H9 (cell line): ENCODE measurements around the gene RNF130. TPM values are rescaled to one million over a fixed set of nuclear protein-coding genes. Genes with fewer than 3 reads are reported as not detected.
A peak's percentile ranks its signal among the peaks of the same experiment; 100 is the strongest.

Source experiments
- DNase-seq: peaks from one replicate; pipeline ENCODE4 v3.0.0-alpha.2; 2017
- H2AFZ ChIP-seq: one replicate; pipeline ENCODE4 v1.6.1; 2013; ENCODE audit warnings: mild to moderate bottlenecking, low read length, control low read depth, moderate library complexity
- H2AK5ac ChIP-seq: 2 replicates; pipeline ENCODE4 v1.6.1; 2013; ENCODE audit warnings: low read length, control low read depth, mixed read lengths; ENCODE audit not compliant: insufficient read length
- H2BK120ac ChIP-seq: one replicate; pipeline ENCODE4 v1.6.1; 2013; ENCODE audit warnings: low read depth, mild to moderate bottlenecking, low read length, control low read depth, inconsistent platforms; ENCODE audit not compliant: poor library complexity, severe bottlenecking
- H2BK12ac ChIP-seq: 2 replicates; pipeline ENCODE4 v1.6.1; 2013; ENCODE audit warnings: low read length, control low read depth, mixed read lengths, low read depth; ENCODE audit not compliant: insufficient read length
- H2BK15ac ChIP-seq: 2 replicates; pipeline ENCODE4 v1.6.1; 2013; ENCODE audit warnings: low read depth, low read length, control low read depth
- H2BK20ac ChIP-seq: one replicate; pipeline ENCODE4 v1.6.1; 2013; ENCODE audit warnings: low read depth, mild to moderate bottlenecking, low read length, control low read depth, inconsistent platforms; ENCODE audit not compliant: poor library complexity, severe bottlenecking
- H2BK5ac ChIP-seq: 2 replicates; pipeline ENCODE4 v1.6.1; 2013; ENCODE audit warnings: low read length, control low read depth, mixed read lengths; ENCODE audit not compliant: insufficient read length
- H3K14ac ChIP-seq: 2 replicates; pipeline ENCODE4 v1.6.1; 2013; ENCODE audit warnings: low read length, control low read depth; ENCODE audit not compliant: insufficient read depth
- H3K18ac ChIP-seq: 2 replicates; pipeline ENCODE4 v1.6.1; 2013; ENCODE audit warnings: low read depth, mild to moderate bottlenecking, mixed read lengths, low read length, control low read depth; ENCODE audit not compliant: insufficient read length
- H3K23ac ChIP-seq: 2 replicates; pipeline ENCODE4 v1.6.1; 2013; ENCODE audit warnings: low read length, control low read depth, mixed read lengths, low read depth; ENCODE audit not compliant: insufficient read length
- H3K23me2 ChIP-seq: 2 replicates; pipeline ENCODE4 v1.6.1; 2013; ENCODE audit warnings: low read depth, mild to moderate bottlenecking, mixed read lengths, low read length, control low read depth; ENCODE audit not compliant: insufficient read length, poor library complexity, severe bottlenecking
- H3K27ac ChIP-seq: 2 replicates; pipeline ENCODE4 v1.5.1; 2013; ENCODE audit warnings: low read length, control low read depth, mixed read lengths, low read depth; ENCODE audit not compliant: insufficient read length
- H3K27me3 ChIP-seq: 2 replicates; pipeline ENCODE4 v1.6.1; 2013; ENCODE audit warnings: low read length, control low read depth, inconsistent platforms; ENCODE audit not compliant: insufficient read depth
- H3K4ac ChIP-seq: 2 replicates; pipeline ENCODE4 v1.6.1; 2013; ENCODE audit warnings: low read depth, mild to moderate bottlenecking, control low read depth, inconsistent platforms, low read length, moderate library complexity
- H3K4me1 ChIP-seq: 2 replicates; pipeline ENCODE4 v1.6.1; 2013; ENCODE audit warnings: low read length, control low read depth, inconsistent platforms; ENCODE audit not compliant: insufficient read depth
- H3K4me2 ChIP-seq: 2 replicates; pipeline ENCODE4 v1.6.1; 2013; ENCODE audit warnings: low read length, control low read depth, mixed read lengths; ENCODE audit not compliant: insufficient read length, insufficient read depth
- H3K56ac ChIP-seq: 2 replicates; pipeline ENCODE4 v1.6.1; 2013; ENCODE audit warnings: low read depth, mild to moderate bottlenecking, mixed read lengths, low read length, control low read depth; ENCODE audit not compliant: insufficient read length
- H3K79me1 ChIP-seq: 2 replicates; pipeline ENCODE4 v1.6.1; 2013; ENCODE audit warnings: low read depth, mild to moderate bottlenecking, moderate library complexity, low read length, control low read depth, inconsistent platforms; ENCODE audit not compliant: insufficient read depth, poor library complexity, severe bottlenecking
- H3K79me2 ChIP-seq: 2 replicates; pipeline ENCODE4 v1.6.1; 2013; ENCODE audit warnings: low read length, control low read depth, inconsistent platforms; ENCODE audit not compliant: insufficient read depth
- H3K9ac ChIP-seq: 2 replicates; pipeline ENCODE4 v1.6.1; 2013; ENCODE audit warnings: low read length, control low read depth, mixed read lengths; ENCODE audit not compliant: insufficient read length; ENCODE audit errors: extremely low read depth
- H3K9me3 ChIP-seq: one replicate; pipeline ENCODE4 v1.6.1; 2013; ENCODE audit warnings: low read depth, low read length, inconsistent platforms; ENCODE audit not compliant: control insufficient read depth
- H3T11ph ChIP-seq: one replicate; pipeline ENCODE4 v1.6.1; 2013; ENCODE audit warnings: mild to moderate bottlenecking, low read length, control low read depth, inconsistent platforms
- H4K20me1 ChIP-seq: one replicate; pipeline ENCODE4 v1.6.1; 2013; ENCODE audit not compliant: control insufficient read depth, insufficient read length, insufficient read depth
- H4K5ac ChIP-seq: 2 replicates; pipeline ENCODE4 v1.6.1; 2013; ENCODE audit warnings: low read depth, mild to moderate bottlenecking, mixed read lengths, low read length, control low read depth; ENCODE audit not compliant: insufficient read length
- H4K8ac ChIP-seq: replicated peaks from 2 replicates; pipeline ENCODE4 v1.6.1; 2013; ENCODE audit warnings: low read length, control low read depth, mixed read lengths, low read depth; ENCODE audit not compliant: insufficient read length
- H4K91ac ChIP-seq: 2 replicates; pipeline ENCODE4 v1.6.1; 2013; ENCODE audit warnings: low read depth, mild to moderate bottlenecking, moderate library complexity, mixed read lengths, low read length, control low read depth; ENCODE audit not compliant: insufficient read length
- H3K27ac Mint-ChIP-seq, 3 experiments: 2 replicates in 2 of 3; 3 replicates in 1 of 3; pipeline ENCODE4 v1.8.0; 2020 to 2021; ENCODE audit warnings: mixed read lengths in 3 of 3, mild to moderate bottlenecking in 1 of 3, moderate library complexity in 1 of 3
- H3K27me3 Mint-ChIP-seq: 2 replicates; pipeline ENCODE4 v1.8.0; 2021; ENCODE audit warnings: low read depth, mild to moderate bottlenecking, moderate library complexity, mixed read lengths
- H3K36me3 Mint-ChIP-seq, 3 experiments: 2 replicates in 2 of 3; 3 replicates in 1 of 3; pipeline ENCODE4 v1.8.0; 2020 to 2021; ENCODE audit warnings: low read depth in 3 of 3, mixed read lengths in 3 of 3; ENCODE audit not compliant: insufficient read depth in 1 of 3
- H3K4me1 Mint-ChIP-seq, 2 experiments: 2 replicates each; pipeline ENCODE4 v1.8.0; 2020; ENCODE audit warnings: mixed read lengths in 2 of 2
- H3K4me3 Mint-ChIP-seq, 2 experiments: 2 replicates in 1 of 2; 3 replicates in 1 of 2; pipeline ENCODE4 v1.8.0; 2020 to 2021; ENCODE audit warnings: mild to moderate bottlenecking in 2 of 2, mixed read lengths in 2 of 2, moderate library complexity in 1 of 2
- H3K9me3 Mint-ChIP-seq, 2 experiments: 2 replicates in 1 of 2; 3 replicates in 1 of 2; pipeline ENCODE4 v1.8.0; 2020; ENCODE audit warnings: mild to moderate bottlenecking in 2 of 2, mixed read lengths in 2 of 2, moderate library complexity in 1 of 2
- WGBS: extraction: QIAGEN DNeasy Blood & Tissue Kit; methylation state at CpG from one replicate; pipeline ENCODE4 v1.1.7; 2013; ENCODE audit warnings: missing lambda C conversion rate, low lambda C conversion rate, mixed read lengths; ENCODE audit not compliant: insufficient read length; ENCODE audit errors: extremely low coverage; 5-methylcytosine and 5-hydroxymethylcytosine counted together
- total RNA-seq: library from RNA; stranded (reverse); gene quantifications from 2 replicates; pipeline ENCODE4 v1.2.1, GENCODE V29; 2021
- TF ChIP-seq, protein P1 (sequence below): fragments of 200-600 bp; sonication (generic); conservative IDR thresholded peaks from 3 replicates; pipeline ENCODE4 v1.8.0; 2021; ENCODE audit warnings: antibody characterized with exemption, mild to moderate bottlenecking

The RNF130 gene
- total RNA-seq, 1 experiment from 2014 or later = 80.0 TPM

DNA sequence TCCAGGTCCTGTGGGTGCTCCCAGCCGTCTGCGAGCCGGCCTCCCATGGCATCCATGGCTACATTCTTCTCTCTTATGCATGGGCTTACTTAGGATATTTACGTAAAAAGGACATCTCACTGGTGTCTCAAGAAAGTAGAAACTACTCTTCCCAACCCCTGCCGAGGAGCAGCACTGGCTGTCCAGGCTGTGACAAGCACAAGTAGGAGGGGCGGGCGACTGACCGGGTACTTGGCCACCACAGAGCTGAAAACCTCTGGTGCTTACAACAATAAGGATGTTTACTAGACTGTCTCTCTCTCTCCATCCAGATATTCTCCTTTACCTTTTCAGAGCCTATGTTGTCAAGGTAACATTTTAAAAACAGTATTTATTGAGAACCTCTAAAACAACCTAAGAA is 107.5 kb downstream of the RNF130 start:
- Histone ChIP-seq H3K14ac (no peak overlapping the region), H2AFZ (no peak overlapping the region), H3K23ac (no peak overlapping the region), H3K9me3 (no peaks in the 10 kb centered on the region), H2BK5ac (no peak overlapping the region), H3K79me2 (no peaks in the 10 kb centered on the region), H3T11ph (no peak overlapping the region), H4K8ac (no peak overlapping the region), H2AK5ac (no peak overlapping the region), H2BK20ac (no peak overlapping the region), H3K27ac (no peak overlapping the region), H2BK120ac (no peak overlapping the region), H3K79me1 (no peaks in the 10 kb centered on the region), H3K4ac (no peak overlapping the region), H3K27me3 (no peaks in the 10 kb centered on the region), H3K23me2 (no peaks in the 10 kb centered on the region), H3K4me2 (no peak overlapping the region), H4K91ac (no peak overlapping the region), H3K18ac (no peak overlapping the region), H4K20me1 (no peaks in the 10 kb centered on the region), H2BK15ac (no peak overlapping the region), H4K5ac (no peak overlapping the region), H3K9ac (no peak overlapping the region), H3K56ac (no peak overlapping the region), H3K4me1 (no peaks in the 10 kb centered on the region), H2BK12ac (no peak overlapping the region)
- Mint-ChIP-seq H3K9me3 (no peaks in the 10 kb centered on the region), H3K27ac (peak overlapping the region in 2 of 3 experiments; percentile 21 to 44; a peak in 2 of 7 replicates), H3K27me3 (no peaks in the 10 kb centered on the region), H3K4me3 (no peak overlapping the region), H3K36me3 (peaks cover 39 to 76% (median 68%) of the 10 kb centered on the region in 3 experiments; a peak in 6 of 7 replicates), H3K4me1 (peaks cover 3 to 6% of the 10 kb centered on the region in 2 experiments)
- DNase-seq = no peak
- TF ChIP-seq, protein P1, sequence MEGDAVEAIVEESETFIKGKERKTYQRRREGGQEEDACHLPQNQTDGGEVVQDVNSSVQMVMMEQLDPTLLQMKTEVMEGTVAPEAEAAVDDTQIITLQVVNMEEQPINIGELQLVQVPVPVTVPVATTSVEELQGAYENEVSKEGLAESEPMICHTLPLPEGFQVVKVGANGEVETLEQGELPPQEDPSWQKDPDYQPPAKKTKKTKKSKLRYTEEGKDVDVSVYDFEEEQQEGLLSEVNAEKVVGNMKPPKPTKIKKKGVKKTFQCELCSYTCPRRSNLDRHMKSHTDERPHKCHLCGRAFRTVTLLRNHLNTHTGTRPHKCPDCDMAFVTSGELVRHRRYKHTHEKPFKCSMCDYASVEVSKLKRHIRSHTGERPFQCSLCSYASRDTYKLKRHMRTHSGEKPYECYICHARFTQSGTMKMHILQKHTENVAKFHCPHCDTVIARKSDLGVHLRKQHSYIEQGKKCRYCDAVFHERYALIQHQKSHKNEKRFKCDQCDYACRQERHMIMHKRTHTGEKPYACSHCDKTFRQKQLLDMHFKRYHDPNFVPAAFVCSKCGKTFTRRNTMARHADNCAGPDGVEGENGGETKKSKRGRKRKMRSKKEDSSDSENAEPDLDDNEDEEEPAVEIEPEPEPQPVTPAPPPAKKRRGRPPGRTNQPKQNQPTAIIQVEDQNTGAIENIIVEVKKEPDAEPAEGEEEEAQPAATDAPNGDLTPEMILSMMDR = no peak
- no CpG with 5 or more reads among the region's 8 CpGs for WGBS
